Ishikawa (cell line): Measurements from ENCODE around the gene FAM83E.

Experiments used
- CEBPB ChIP-seq: IDR thresholded peaks from 2 replicates; pipeline ENCODE4 v1.6.1; 2012
- CREB1 ChIP-seq: IDR thresholded peaks from 2 replicates; pipeline ENCODE4 v1.6.1; 2012; ENCODE audit warnings: low read depth
- EGR1 ChIP-seq: IDR thresholded peaks from 2 replicates; pipeline ENCODE4 v1.6.1; 2012
- EP300 ChIP-seq: IDR thresholded peaks from 2 replicates; pipeline ENCODE4 v1.6.1; 2012; ENCODE audit warnings: borderline replicate concordance
- FOXM1 ChIP-seq: IDR thresholded peaks from 2 replicates; pipeline ENCODE4 v1.6.1; 2012; ENCODE audit warnings: low read depth, borderline replicate concordance
- NFIC ChIP-seq: IDR thresholded peaks from 2 replicates; pipeline ENCODE4 v1.6.1; 2012
- RAD21 ChIP-seq: IDR thresholded peaks from 2 replicates; pipeline ENCODE4 v1.6.1; 2012; ENCODE audit warnings: low read depth
- REST ChIP-seq: IDR thresholded peaks from 2 replicates; pipeline ENCODE4 v1.6.1; 2012; ENCODE audit warnings: low read depth, mild to moderate bottlenecking
- TAF1 ChIP-seq: IDR thresholded peaks from 2 replicates; pipeline ENCODE4 v1.6.1; 2012; ENCODE audit warnings: low read depth, mild to moderate bottlenecking
- TCF12 ChIP-seq: IDR thresholded peaks from 2 replicates; pipeline ENCODE4 v1.6.1; 2012; ENCODE audit warnings: low read depth
- TEAD4 ChIP-seq: IDR thresholded peaks from 2 replicates; pipeline ENCODE4 v1.6.1; 2012
- YY1 ChIP-seq: IDR thresholded peaks from 2 replicates; pipeline ENCODE4 v1.6.1; 2012; ENCODE audit warnings: low read depth
- ZBTB7A ChIP-seq: IDR thresholded peaks from 2 replicates; pipeline ENCODE4 v1.6.1; 2012; ENCODE audit warnings: low read depth
- TF ChIP-seq, protein P1 (sequence below): IDR thresholded peaks from 2 replicates; pipeline ENCODE4 v1.6.1; 2012
- TF ChIP-seq, protein P2 (sequence below): IDR thresholded peaks from 2 replicates; pipeline ENCODE4 v1.6.1; 2012

Gene FAM83E

GRCh38 chr19:48609571-48610108 is 5.2 kb downstream of the FAM83E start:
- TF ChIP-seq TEAD4 (no peak), TAF1 (no peak), FOXM1 (no peak), NFIC (no peak), REST (no peak), EGR1 (no peak), EP300 (no peak), YY1 (no peak), RAD21 (no peak)
- TF ChIP-seq, protein P1, sequence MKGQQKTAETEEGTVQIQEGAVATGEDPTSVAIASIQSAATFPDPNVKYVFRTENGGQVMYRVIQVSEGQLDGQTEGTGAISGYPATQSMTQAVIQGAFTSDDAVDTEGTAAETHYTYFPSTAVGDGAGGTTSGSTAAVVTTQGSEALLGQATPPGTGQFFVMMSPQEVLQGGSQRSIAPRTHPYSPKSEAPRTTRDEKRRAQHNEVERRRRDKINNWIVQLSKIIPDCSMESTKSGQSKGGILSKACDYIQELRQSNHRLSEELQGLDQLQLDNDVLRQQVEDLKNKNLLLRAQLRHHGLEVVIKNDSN = no peak

DNA sequence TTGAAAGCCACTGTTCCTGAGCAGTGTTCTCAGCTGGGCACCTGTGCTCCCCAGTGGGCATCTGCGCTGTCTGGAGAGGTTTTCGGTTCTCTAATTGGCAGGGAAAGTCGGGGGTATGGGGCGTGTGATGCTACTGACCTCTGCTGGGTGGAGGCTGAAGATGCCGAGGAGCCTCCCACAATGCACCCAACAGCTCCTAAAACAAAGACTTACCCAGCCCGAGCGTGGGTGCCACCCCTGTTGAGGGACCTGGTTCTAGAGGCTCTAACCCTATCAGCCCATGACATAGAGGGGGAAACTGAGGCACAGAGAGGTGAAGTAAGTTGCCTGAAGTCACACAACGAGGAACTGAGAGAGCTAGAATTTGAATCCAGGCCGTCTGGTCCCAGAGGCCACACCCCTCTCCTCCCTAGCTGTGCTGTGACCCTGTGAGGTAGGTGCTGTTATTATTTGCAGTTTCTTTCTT is 6.0 kb downstream of the FAM83E start:
- TF ChIP-seq FOXM1 = no peak
- TF ChIP-seq RAD21 = peak; percentile 16; the same call in 1 of the 2 replicates
- no peak for TF ChIP-seq CEBPB
- TF ChIP-seq REST = no peak
- TF ChIP-seq NFIC = no peak

- TF ChIP-seq REST (no peak), FOXM1 (no peak), ZBTB7A (no peak), TAF1 (no peak), RAD21 (no peak), NFIC (no peak), EP300 (no peak), TCF12 (no peak), YY1 (no peak), EGR1 (no peak), CREB1 (no peak), CEBPB (no peak), TEAD4 (no peak)
- TF ChIP-seq, protein P1 = no peak
- TF ChIP-seq, protein P2, sequence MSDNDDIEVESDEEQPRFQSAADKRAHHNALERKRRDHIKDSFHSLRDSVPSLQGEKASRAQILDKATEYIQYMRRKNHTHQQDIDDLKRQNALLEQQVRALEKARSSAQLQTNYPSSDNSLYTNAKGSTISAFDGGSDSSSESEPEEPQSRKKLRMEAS = no peak
Measured at GRCh38 chr19:48607359-48607755, 7.5 kb downstream of the FAM83E start.

GRCh38 chr19:48606463-48607358 is 8.2 kb downstream of the FAM83E start, which contains the start of gene SPACA4:
Gene SPACA4, plus strand, starts transcription at chr19:48606742. Its CDS starts 237 bp downstream, at chr19:48606979.
- TF ChIP-seq, protein P1 = no peak
- TF ChIP-seq CREB1 (no peak), TCF12 (no peak), CEBPB (no peak), ZBTB7A (no peak), TEAD4 (no peak)
- TF ChIP-seq, protein P2 = no peak
